Cerebellar cortex (tissue), 1 donor: ENCODE data around the gene MCCC1.
"Not testable (repeated sequence)": the region's sequence is repeated elsewhere in the genome, so short reads cannot be mapped to it uniquely, and the experiment has no call there.

Experiments
- DNase-seq: peaks from one replicate; pipeline ENCODE4 v3.0.0-alpha.2; 2015; ENCODE audit warnings: low spot score

The MCCC1 gene

GRCh38 chr3:183099026-183099837 lies at the start of gene MCCC1:
Gene MCCC1 (minus strand): TSS chr3:183099496. CDS start chr3:183099440, 56 bp downstream.
- DNase-seq: peak; percentile 99

- DNase-seq: no peak
These were observed 48.8 kb upstream of the MCCC1 start for GRCh38 chr3:183148056-183148455.

GRCh38 chr3:183144363-183144762 lies 45.1 kb upstream of the MCCC1 start:
- no peak for DNase-seq

GRCh38 chr3:183142199-183142598 lies 42.9 kb upstream of the MCCC1 start:
- no peak for DNase-seq

- no peak for DNase-seq
These were observed 35.5 kb upstream of the MCCC1 start for GRCh38 chr3:183134844-183135243.

GRCh38 chr3:183132409-183132808 lies 33.1 kb upstream of the MCCC1 start:
- DNase-seq: no peak

GRCh38 chr3:183131735-183132134 lies 32.4 kb upstream of the MCCC1 start:
- DNase-seq: no peak

- no peak for DNase-seq
These were observed 32.0 kb upstream of the MCCC1 start for GRCh38 chr3:183131186-183131725.

GRCh38 chr3:183129243-183129642 lies 29.9 kb upstream of the MCCC1 start:
- no peak for DNase-seq

- no peak for DNase-seq
These were observed 29.4 kb upstream of the MCCC1 start for GRCh38 chr3:183128709-183129108.

- DNase-seq: no peak
These were observed 24.6 kb upstream of the MCCC1 start for GRCh38 chr3:183123891-183124290.

- DNase-seq: peak; percentile 63
These were observed 23.1 kb upstream of the MCCC1 start for GRCh38 chr3:183122257-183122932.

GRCh38 chr3:183120538-183121215 lies 21.4 kb upstream of the MCCC1 start:
- DNase-seq: no peak

- DNase-seq: peak; percentile 3
These were observed 17.8 kb upstream of the MCCC1 start for GRCh38 chr3:183117056-183117455.

GRCh38 chr3:183116025-183116614 lies 16.8 kb upstream of the MCCC1 start:
- peak; percentile 85 for DNase-seq

GRCh38 chr3:183114384-183115178 lies 15.3 kb upstream of the MCCC1 start:
- peak; percentile 71 for DNase-seq

- DNase-seq: not testable (repeated sequence)
These were observed 10.6 kb upstream of the MCCC1 start for GRCh38 chr3:183109847-183110246.

- DNase-seq: no peak
These were observed 9.2 kb upstream of the MCCC1 start for GRCh38 chr3:183108470-183108869.

- no peak for DNase-seq
These were observed 8.7 kb upstream of the MCCC1 start for GRCh38 chr3:183108001-183108449.

GRCh38 chr3:183107372-183107771 lies 8.1 kb upstream of the MCCC1 start:
- not testable (repeated sequence) for DNase-seq

GRCh38 chr3:183106635-183107034 lies 7.3 kb upstream of the MCCC1 start:
- no peak for DNase-seq
